Liver (tissue), 9 donors: ENCODE data around the gene CCDC102A. TPM values are rescaled to one million over a fixed set of nuclear protein-coding genes. Genes with fewer than 3 reads are reported as not detected.

Experiments
- DNase-seq: peaks from one replicate; pipeline ENCODE4 v3.0.0-alpha.2; 2017; ENCODE audit warnings: low spot score
- H3K27ac ChIP-seq, 2 donors: one replicate each; pipeline ENCODE4 v1.7.0; 2013; ENCODE audit warnings: inconsistent platforms in 2 of 2, low read length in 2 of 2, control low read depth in 1 of 2, low read depth in 1 of 2, mild to moderate bottlenecking in 1 of 2
- H3K27me3 ChIP-seq, 4 donors: one replicate each; pipeline versions ENCODE4 v1.6.1 to v1.7.0; 2013; ENCODE audit warnings: low read length in 3 of 4, inconsistent platforms in 1 of 4, mild to moderate bottlenecking in 1 of 4, moderate library complexity in 1 of 4; ENCODE audit not compliant: control insufficient read depth in 4 of 4, insufficient read depth in 4 of 4
- H3K36me3 ChIP-seq, 4 donors: one replicate each; pipeline versions ENCODE4 v1.6.1 to v1.7.0; 2013; ENCODE audit warnings: low read length in 3 of 4, mild to moderate bottlenecking in 3 of 4, low read depth in 1 of 4, moderate library complexity in 1 of 4; ENCODE audit not compliant: control insufficient read depth in 4 of 4, insufficient read depth in 3 of 4
- H3K4me1 ChIP-seq, 4 donors: one replicate each; pipeline versions ENCODE4 v1.6.1 to v1.7.0; 2013; ENCODE audit warnings: low read length in 3 of 4, mild to moderate bottlenecking in 3 of 4, moderate library complexity in 1 of 4; ENCODE audit not compliant: control insufficient read depth in 4 of 4, insufficient read depth in 4 of 4
- H3K4me3 ChIP-seq, 3 donors: one replicate each; pipeline versions ENCODE4 v1.6.1 to v1.7.0; 2013; ENCODE audit warnings: low read length in 3 of 3, control low read depth in 1 of 3, low read depth in 1 of 3, mild to moderate bottlenecking in 1 of 3
- H3K9ac ChIP-seq, 2 donors: one replicate each; pipeline ENCODE4 v1.7.0; 2013; ENCODE audit warnings: low read length in 2 of 2, mild to moderate bottlenecking in 2 of 2, moderate library complexity in 2 of 2, control low read depth in 1 of 2, low read depth in 1 of 2
- H3K9me3 ChIP-seq, 4 donors: one replicate each; pipeline versions ENCODE4 v1.6.1 to v1.7.0; 2013; ENCODE audit warnings: low read length in 3 of 4; ENCODE audit not compliant: control insufficient read depth in 4 of 4
- CTCF ChIP-seq: fragments of 150-350 bp; IDR thresholded peaks from 2 replicates; pipeline ENCODE4 v1.5.1; 2017; ENCODE audit warnings: improper control_type of control experiment, low read depth, low read length; ENCODE audit not compliant: missing input control
- EGR1 ChIP-seq, 2 donors: IDR thresholded peaks; 2 replicates each; pipeline ENCODE4 v1.6.1; 2016 to 2018; ENCODE audit warnings: antibody characterized with exemption in 2 of 2, low read depth in 2 of 2
- FOXA1 ChIP-seq: IDR thresholded peaks from 2 replicates; pipeline ENCODE4 v1.6.1; 2016; ENCODE audit warnings: antibody characterized with exemption
- FOXA2 ChIP-seq: IDR thresholded peaks from 2 replicates; pipeline ENCODE4 v1.6.1; 2016; ENCODE audit warnings: antibody characterized with exemption
- GABPA ChIP-seq, 2 donors: IDR thresholded peaks in 1 of 2; conservative IDR thresholded peaks in 1 of 2; 2 replicates each; pipeline ENCODE4 v1.6.1; 2016; ENCODE audit warnings: antibody characterized with exemption in 2 of 2, mild to moderate bottlenecking in 1 of 2, moderate library complexity in 1 of 2
- HNF4A ChIP-seq, 2 donors: conservative IDR thresholded peaks; 2 replicates each; pipeline ENCODE4 v1.6.1; 2016; ENCODE audit warnings: antibody characterized with exemption in 2 of 2, mild to moderate bottlenecking in 2 of 2
- HNF4G ChIP-seq: IDR thresholded peaks from 2 replicates; pipeline ENCODE4 v1.6.1; 2016; ENCODE audit warnings: antibody characterized with exemption
- JUND ChIP-seq, 2 donors: IDR thresholded peaks; 2 replicates each; pipeline ENCODE4 v1.6.1; 2016; ENCODE audit warnings: antibody characterized with exemption in 2 of 2
- NR2F2 ChIP-seq: IDR thresholded peaks from 2 replicates; pipeline ENCODE4 v1.6.1; 2016; ENCODE audit warnings: antibody characterized with exemption
- RAD21 ChIP-seq, 2 donors: IDR thresholded peaks; 2 replicates each; pipeline ENCODE4 v1.6.1; 2016; ENCODE audit warnings: antibody characterized with exemption in 2 of 2, mild to moderate bottlenecking in 2 of 2
- RXRA ChIP-seq, 2 donors: IDR thresholded peaks; 2 replicates each; pipeline ENCODE4 v1.6.1; 2017 to 2018; ENCODE audit warnings: antibody characterized with exemption in 2 of 2, mild to moderate bottlenecking in 1 of 2
- TAF1 ChIP-seq: conservative IDR thresholded peaks from 2 replicates; pipeline ENCODE4 v1.6.1; 2016; ENCODE audit warnings: antibody characterized with exemption, mild to moderate bottlenecking
- YY1 ChIP-seq: IDR thresholded peaks from 2 replicates; pipeline ENCODE4 v1.6.1; 2016; ENCODE audit warnings: antibody characterized with exemption, mild to moderate bottlenecking
- ZBTB33 ChIP-seq: IDR thresholded peaks from 2 replicates; pipeline ENCODE4 v1.6.1; 2016; ENCODE audit warnings: antibody characterized with exemption
- WGBS: extraction: QIAGEN DNeasy Blood & Tissue Kit; methylation state at CpG from one replicate; pipeline ENCODE4 v1.1.7; 2013; 5-methylcytosine and 5-hydroxymethylcytosine counted together
- polyA plus RNA-seq, 2 donors: library from polyadenylated mRNA; stranded (reverse) in 1 of 2; unstranded in 1 of 2; fragments of 200-250 nt in 1 of 2; fragments of >200 nt in 1 of 2; fragmentation: Nextera tagmentation in 1 of 2; extraction: Ambion mirVana in 1 of 2; gene quantifications; one replicate each; pipeline versions ENCODE4 v1.2.1 to v1.2.3, GENCODE V29; 2013 to 2015
- total RNA-seq, 2 donors: library from RNA; depleted of rRNA; stranded (reverse); fragments of >200 nt; gene quantifications; one replicate each; pipeline ENCODE4 v1.2.3, GENCODE V29; 2014
- TF ChIP-seq, protein P1 (sequence below): IDR thresholded peaks from 2 replicates; pipeline ENCODE4 v1.6.1; 2016; ENCODE audit warnings: antibody characterized with exemption
- TF ChIP-seq, protein P2 (sequence below): IDR thresholded peaks from 2 replicates; pipeline ENCODE4 v1.6.1; 2016; ENCODE audit warnings: antibody characterized with exemption
- donor health status: healthy.
- donor health status: healthy.
- donor health status: healthy.
- donor health status: healthy.
- donor health status: healthy.

Gene CCDC102A
- total and polyA plus RNA-seq, 4 donors: 0.36 to 2.6 (median 1.7) TPM

DNA sequence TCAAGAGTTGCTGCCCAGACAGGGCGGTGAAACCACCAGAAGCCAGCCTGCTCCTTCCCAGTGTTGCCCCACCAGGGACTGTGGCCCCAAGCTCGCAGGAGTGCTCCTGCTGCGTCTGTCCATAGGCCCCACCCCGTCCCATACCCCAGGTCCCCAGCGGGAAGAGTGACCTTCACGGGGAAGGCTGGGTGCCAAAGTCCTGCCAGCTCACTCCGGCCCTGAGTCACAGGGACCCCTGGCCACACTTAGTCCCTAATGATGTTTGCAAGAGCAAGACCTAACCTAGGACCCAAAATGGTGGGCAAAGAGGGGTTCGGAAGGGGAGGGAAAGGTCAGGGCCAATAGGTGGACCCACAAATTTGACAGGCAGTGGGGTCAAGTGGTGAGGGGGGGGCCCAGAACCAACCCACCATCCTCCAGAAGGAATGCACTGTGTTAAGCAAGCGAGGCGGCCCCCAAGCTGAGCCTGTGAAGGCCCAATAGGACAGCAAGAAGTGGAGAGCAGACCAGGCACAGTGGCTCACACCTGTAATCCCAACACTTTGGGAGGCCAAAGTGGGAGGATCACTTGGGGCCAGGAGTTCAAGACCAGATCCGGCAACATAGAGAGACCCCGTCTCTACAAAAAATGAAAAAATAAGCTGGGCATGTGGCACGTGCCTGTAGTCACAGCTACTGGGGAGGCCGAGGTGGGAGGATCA, 53.4 kb downstream of the CCDC102A start (continued):
- TF ChIP-seq CTCF (no peak), RXRA (IDR thresholded peaks at IDR 0.05) (no peak)
- TF ChIP-seq, protein P1, sequence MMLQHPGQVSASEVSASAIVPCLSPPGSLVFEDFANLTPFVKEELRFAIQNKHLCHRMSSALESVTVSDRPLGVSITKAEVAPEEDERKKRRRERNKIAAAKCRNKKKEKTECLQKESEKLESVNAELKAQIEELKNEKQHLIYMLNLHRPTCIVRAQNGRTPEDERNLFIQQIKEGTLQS: no peak

- H3K27ac ChIP-seq: no peak overlapping the region
- no peaks in the 10 kb centered on the region for H3K9me3 ChIP-seq
- TF ChIP-seq NR2F2 (no peak), TAF1 (no peak), HNF4G (no peak), CTCF (no peak), HNF4A (conservative IDR thresholded peaks at IDR 0.05) (no peak), ZBTB33 (no peak), JUND (IDR thresholded peaks at IDR 0.05) (no peak), GABPA (IDR thresholded peaks at IDR 0.05 in 1 of 2, conservative IDR thresholded peaks at IDR 0.05 in 1 of 2) (no peak), EGR1 (IDR thresholded peaks at IDR 0.05; ENCODE audit: low read depth in 2 of 2) (no peak), YY1 (no peak)
- TF ChIP-seq, protein P1: no peak
- no peaks in the 10 kb centered on the region for H3K36me3 ChIP-seq
- H3K9ac ChIP-seq: no peak overlapping the region
- H3K27me3 ChIP-seq: no peaks in the 10 kb centered on the region
- H3K4me3 ChIP-seq: no peak overlapping the region
- DNase-seq: no peak
- H3K4me1 ChIP-seq: peaks cover 26 to 56% (median 42%) of the 10 kb centered on the region in 4 donors
- 94% methylated on average over 4 of the region's 4 CpGs for WGBS
These were observed 55.0 kb downstream of the CCDC102A start for GRCh38 chr16:57481421-57481820.

DNA sequence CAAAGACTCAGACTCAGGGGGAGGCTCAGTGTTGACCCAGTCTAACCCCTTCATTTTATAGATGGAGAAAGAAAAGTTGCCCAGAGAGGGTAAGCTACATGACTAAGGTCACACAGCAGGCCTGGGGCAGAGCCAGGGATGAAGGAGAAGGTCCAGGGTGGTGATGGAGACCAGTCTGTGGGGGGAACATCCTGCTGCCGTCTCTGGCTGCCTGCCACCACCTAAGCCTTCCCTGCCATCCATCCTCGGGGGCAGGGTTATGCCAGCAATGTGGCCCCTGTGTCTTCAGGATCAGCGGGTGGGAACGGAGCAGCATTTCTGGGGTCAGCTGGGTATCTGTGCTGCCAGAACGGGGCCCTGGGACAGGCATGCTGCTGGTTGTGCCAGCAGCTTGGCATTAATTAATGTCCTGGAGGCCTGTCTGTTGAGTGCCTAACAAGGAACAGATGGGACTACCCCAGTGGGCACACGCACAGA, 55.6 kb downstream of the CCDC102A start:
- Histone ChIP-seq H3K4me3 (no peak overlapping the region), H3K27ac (peak overlapping the region in 1 of 2 donors; percentile 68), H3K36me3 (no peaks in the 10 kb centered on the region), H3K27me3 (no peaks in the 10 kb centered on the region), H3K4me1 (peaks cover 26 to 57% (median 41%) of the 10 kb centered on the region in 4 donors), H3K9ac (no peak overlapping the region), H3K9me3 (no peaks in the 10 kb centered on the region)
- DNase-seq: no peak
- 76% methylated on average over 6 of the region's 6 CpGs for whole genome bisulfite sequencing
- no peak for TF ChIP-seq YY1
- no peak for TF ChIP-seq NR2F2
- TF ChIP-seq EGR1 (IDR thresholded peaks at IDR 0.05; ENCODE audit: low read depth in 2 of 2): no peak
- TF ChIP-seq, protein P2, sequence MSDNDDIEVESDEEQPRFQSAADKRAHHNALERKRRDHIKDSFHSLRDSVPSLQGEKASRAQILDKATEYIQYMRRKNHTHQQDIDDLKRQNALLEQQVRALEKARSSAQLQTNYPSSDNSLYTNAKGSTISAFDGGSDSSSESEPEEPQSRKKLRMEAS: no peak
- no peak for TF ChIP-seq CTCF
- no peak for TF ChIP-seq TAF1
- TF ChIP-seq GABPA (IDR thresholded peaks at IDR 0.05 in 1 of 2, conservative IDR thresholded peaks at IDR 0.05 in 1 of 2): no peak
- TF ChIP-seq ZBTB33: no peak
- no peak for TF ChIP-seq FOXA1
- TF ChIP-seq FOXA2: no peak
- TF ChIP-seq JUND (IDR thresholded peaks at IDR 0.05): no peak
- TF ChIP-seq RXRA (IDR thresholded peaks at IDR 0.05): no peak
- TF ChIP-seq, protein P1: no peak
- no peak for TF ChIP-seq RAD21 (IDR thresholded peaks at IDR 0.05)
